Endothelial cell of hepatic sinusoid (primary cell): ENCODE measurements around the gene TRPC1.
"Not testable (repeated sequence)": the region's sequence is repeated elsewhere in the genome, so short reads cannot be mapped to it uniquely, and the experiment has no call there.

Experiments
- in situ Hi-C: cut with HindIII; loops from 2 replicates; pipeline ENCODE4 v1.10.0; 2017; ENCODE audit warnings: low sequenced_read_pairs

The TRPC1 gene

GRCh38 chr3:142723968-142724681 lies at the start of gene TRPC1:
TRPC1 (plus strand) TSS chr3:142724034; CDS start chr3:142724560, 526 bp downstream.
- in situ Hi-C loops: no loop called here

GRCh38 chr3:142676151-142676550 lies 47.7 kb upstream of the TRPC1 start:
- in situ Hi-C loops: no loop called here

DNA sequence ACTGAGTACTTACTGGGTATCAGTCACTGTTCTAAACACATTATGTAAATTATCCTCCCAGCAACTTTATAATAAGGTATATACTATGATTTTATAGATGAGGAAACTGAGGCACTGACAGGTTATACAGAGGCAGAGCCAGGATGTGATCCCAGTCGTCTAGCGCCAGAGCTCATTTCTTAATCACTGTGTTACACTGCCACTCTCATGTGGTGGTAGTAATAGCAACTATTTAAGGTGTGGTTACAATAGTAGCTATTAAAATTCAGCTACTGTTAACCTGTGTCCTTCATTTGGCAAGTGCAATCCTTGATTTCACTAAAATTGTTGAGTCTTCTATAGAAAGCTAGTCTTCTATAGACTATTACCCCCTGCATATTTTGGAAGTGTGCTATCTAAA lies 43.1 kb upstream of the TRPC1 start:
- in situ Hi-C loops: no loop called here

DNA sequence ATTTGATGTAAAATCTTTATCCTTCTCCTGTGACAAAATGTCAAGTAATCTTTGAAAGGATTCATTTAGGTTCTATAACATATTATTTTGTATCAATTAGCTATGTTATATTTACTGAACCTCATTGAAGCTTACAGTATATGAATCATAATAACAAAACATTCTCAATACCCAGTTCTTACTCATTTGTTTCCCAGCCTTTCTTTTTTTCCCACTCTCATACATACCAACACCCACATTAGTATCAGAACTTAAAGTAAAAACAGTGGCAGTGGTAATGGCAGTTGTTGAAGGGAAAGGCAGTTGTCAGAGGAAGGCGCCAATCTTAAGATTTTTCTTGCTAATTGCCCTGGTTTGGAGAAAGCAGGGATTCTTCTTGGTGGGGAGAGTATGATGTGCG lies 33.2 kb upstream of the TRPC1 start:
- in situ Hi-C loops: no loop called here

DNA sequence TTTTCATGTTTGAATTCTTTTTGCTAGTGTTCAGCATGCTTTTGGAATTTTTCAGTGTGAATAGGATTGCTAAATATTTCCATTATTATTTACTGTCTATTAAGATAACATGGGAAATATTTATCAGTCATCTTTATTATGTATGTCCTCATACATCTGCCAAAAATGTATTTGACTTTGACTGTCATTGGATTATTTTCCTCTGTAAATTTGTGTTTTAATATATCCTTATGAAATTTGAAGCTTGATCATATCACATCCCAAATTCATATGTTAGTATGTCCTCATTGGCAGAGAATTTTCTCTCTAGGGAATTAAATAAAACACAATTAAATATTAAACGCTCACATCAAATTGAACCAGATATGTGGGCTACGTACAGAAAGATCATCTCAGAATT lies 32.3 kb upstream of the TRPC1 start:
- in situ Hi-C loops: no loop called here

DNA sequence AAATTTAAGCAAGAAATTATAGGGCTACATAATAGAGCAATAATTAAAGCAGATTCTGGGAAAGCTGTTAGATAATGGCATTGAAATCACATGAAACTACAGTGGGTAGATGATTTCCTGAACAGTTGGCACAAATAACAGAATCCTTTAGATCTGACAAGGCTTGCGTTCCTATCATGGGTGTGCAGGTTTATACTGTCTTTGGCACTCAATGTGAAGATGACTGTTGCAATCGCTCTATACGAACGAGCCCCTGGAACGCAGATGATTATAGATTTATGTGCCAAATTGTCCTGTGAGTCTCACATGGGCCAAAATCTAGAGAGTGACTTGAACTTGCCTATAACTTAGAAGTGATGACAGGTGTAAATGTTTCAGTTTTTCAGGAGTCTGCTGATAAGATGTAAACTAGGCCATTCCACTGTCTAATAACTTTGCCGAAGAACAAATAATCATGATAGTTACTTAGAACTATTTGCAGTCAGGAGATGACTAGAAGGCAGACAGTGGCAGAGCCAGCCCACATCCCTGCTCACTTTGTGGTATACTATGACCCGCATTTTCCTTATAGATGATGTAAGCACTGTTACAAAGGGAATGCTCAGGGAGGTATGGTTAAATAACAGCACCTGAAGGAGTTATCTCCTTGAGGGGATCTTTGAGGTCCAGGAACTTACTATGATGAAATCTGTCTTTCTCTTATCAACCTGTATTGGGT lies 30.5 kb upstream of the TRPC1 start:
- in situ Hi-C loops: no loop called here

GRCh38 chr3:142694225-142694624 lies 29.6 kb upstream of the TRPC1 start:
- in situ Hi-C loops: no loop called here

GRCh38 chr3:142705198-142705597 lies 18.6 kb upstream of the TRPC1 start:
- in situ Hi-C loops: loop anchor here (5.0 kb wide), 2 partner anchors 37 to 107 kb away; no protein-coding TSS in a partner anchor

- in situ Hi-C loops: loop anchor here (5.0 kb wide), 2 partner anchors 36 to 106 kb away; no protein-coding TSS in a partner anchor
Measured at GRCh38 chr3:142706321-142707127, 17.3 kb upstream of the TRPC1 start.

DNA sequence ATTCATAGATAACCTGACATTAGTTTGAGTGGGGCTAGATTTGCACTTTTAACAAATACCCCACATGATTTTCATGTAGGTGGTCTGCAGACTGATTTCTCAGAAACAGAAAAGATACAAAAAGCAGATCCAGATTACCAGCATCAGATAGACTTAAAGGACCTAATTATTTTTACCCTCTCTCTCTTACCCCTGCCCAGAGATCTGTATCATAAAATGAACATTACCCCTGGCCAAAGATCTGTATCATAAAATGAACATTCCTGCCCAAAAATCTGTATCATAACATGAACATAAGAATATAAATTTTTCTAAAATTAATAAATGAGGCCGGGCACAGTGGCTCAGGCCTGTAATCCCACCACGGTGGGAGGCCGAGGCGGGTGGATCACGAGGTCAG lies 14.6 kb upstream of the TRPC1 start:
- in situ Hi-C loops: loop anchor here (5.0 kb wide), 2 partner anchors 33 to 103 kb away; no protein-coding TSS in a partner anchor

DNA sequence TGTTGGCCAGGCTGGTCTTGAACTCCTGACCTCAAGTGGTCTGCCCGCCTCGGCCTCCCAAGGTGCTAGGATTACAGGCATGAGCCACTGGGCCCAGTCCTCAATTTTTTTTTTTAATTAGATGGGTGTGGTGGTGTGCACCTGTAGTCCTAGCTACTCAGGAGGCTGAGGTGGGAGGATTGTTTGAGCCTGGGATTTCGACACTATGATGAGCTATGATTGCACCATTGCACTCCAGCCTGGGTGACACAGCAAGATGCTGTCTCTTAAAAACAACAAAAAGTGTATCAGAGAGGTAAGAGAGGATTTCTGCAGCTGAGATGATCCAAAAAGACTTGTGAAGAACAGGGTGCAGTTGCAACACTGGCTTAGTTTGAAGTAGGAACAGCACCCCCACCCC lies 9.0 kb upstream of the TRPC1 start:
- in situ Hi-C loops: not testable (repeated sequence)

DNA sequence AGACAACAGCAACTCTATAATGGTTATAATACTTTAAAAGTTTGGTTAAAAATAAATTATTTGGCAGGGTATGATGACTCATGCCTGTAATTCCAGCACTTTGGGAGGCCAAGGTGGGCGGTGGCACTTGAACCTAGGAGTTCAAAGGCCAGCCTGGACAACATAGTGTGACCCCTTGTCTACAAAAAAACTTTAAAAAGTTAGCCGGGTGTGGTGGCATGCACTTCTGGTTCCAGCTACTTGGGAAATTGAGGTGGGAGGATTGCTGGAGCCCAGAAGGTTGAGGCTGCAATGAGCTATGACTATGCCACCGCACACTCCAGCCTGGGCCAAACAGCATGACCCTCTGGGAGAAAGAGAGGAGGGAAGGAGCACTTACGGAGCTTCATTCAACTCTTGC lies 7.7 kb upstream of the TRPC1 start:
- in situ Hi-C loops: no loop called here

GRCh38 chr3:142723665-142723967 lies 218 bp upstream of the TRPC1 start:
- in situ Hi-C loops: no loop called here

DNA sequence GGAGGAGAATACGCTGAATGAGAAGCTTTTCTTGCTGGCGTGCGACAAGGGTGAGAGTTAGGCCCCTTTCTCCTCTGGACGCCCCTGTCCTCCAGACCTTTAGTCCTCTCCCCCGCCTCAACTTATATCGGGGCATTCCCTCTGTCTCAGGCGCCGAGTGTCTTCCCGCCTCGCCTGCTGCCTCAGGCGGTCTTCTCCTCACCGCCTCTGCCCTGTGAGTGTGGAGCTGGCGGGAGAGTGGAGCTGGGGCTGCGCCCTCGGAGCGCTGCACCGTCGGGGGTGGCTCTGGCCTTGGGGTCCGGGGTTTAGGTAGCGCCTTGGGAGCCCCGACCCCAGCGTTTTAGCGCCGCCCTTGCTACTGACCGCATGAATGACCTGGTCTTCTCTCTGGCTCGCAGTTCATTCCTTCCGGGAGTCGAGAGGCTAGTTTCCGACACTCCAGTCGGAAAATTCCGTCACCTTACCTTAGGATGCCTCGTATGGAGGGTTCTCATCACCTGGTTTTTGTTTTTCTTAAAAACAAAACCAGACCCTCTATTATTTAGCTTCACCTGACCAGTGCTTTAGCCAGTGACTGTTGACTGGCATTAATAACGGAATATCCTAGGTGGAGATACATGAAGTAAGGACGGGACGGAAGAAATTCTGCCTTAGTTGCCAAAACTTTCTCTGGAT lies 985 bp downstream of the TRPC1 start:
- in situ Hi-C loops: no loop called here

DNA sequence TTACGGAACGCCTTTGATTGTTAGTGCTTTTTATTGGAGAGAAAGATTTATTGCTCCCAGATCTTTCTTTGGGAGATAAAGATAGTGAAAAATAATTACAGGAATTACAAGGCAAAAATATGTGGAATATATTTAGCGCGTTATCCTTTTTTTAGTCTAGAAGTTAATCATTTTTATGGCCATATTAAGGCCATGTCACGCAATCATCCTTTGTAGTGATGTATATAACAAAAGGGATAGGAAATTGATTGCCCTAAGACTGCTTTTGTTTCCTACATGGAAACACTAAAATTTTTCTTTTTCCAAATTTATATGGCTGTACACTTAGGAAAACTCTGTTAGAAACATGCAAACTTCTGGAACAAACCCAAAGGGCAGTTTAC lies 1.5 kb downstream of the TRPC1 start:
- in situ Hi-C loops: no loop called here

DNA sequence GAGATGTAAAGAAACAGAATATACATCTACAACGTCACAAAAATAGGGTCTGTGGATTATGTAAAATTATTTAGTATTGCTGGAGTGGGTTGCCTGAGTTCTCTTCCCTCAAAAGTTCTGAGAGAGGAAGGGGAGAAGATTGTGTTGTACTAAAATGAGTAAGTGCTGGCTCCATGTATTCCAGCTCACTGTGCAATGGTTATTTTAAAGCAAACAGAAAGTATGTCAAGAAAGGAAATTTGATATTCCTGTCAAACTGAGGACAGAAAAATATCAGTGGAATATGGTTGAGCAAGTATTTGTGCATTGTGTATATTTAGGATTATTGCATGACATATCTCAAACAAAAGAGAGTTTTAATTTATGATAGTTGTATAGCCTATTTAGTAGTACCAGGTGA lies 2.2 kb downstream of the TRPC1 start:
- in situ Hi-C loops: no loop called here

- in situ Hi-C loops: loop anchor here (5.0 kb wide), 1 partner anchor 70 kb away; no protein-coding TSS in a partner anchor
Measured at GRCh38 chr3:142732066-142732465, 8.2 kb downstream of the TRPC1 start.

- in situ Hi-C loops: loop anchor here (5.0 kb wide), 1 partner anchor 67 kb away; no protein-coding TSS in a partner anchor
Measured at GRCh38 chr3:142734834-142735233, 11.0 kb downstream of the TRPC1 start.

- in situ Hi-C loops: no loop called here
Measured at GRCh38 chr3:142735462-142735861, 11.6 kb downstream of the TRPC1 start.

DNA sequence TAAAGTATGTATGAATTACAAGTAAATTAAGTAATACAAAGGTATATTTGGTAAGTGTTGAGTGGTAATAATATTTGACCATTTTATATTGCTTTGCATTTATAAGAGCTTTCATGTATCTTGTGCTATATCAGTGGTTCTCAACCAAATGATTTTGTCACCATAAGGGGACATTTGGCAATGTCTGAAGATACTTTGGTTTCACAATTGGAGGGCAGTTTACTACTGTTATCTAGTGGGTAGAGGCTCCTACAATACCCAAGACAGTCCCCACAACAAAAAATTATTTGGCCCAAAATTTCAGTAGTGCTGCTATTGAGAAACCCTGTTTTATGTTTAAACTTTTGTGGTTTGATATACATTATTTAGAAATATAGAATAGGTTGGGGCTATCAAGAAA lies 14.6 kb downstream of the TRPC1 start:
- in situ Hi-C loops: no loop called here

DNA sequence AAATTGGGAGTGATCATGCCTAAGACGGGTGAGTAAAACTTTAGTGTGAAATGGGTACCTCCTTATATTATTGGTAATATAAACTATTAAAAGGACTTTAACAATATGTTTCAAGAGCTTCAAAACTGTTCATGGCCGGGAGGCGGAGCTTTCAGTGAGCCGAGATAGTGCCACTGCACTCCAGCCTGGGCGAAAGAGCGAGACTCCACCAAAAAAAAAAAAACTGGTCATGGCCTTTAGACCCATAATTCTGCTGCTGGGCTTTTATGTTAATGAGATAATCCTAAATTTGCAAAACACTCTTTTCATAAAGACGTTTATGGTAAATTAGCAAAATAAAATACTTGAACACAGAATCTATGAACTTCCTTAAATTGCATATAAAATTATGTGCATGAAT lies 22.8 kb downstream of the TRPC1 start:
- in situ Hi-C loops: no loop called here
